Uterine smooth muscle cell (primary cell): Measurements from ENCODE around the gene OR51F2. TPM values are rescaled to one million over a fixed set of nuclear protein-coding genes. Genes with fewer than 3 reads are reported as not detected.

Experiments
- total RNA-seq: library from RNA; depleted of rRNA; stranded (reverse); fragments of >200 nt; gene quantifications from 2 replicates; pipeline ENCODE4 v1.2.3, GENCODE V29; 2014

The OR51F2 gene
- not detected in 2 replicates for total RNA-seq

GRCh38 chr11:4821021-4821420, at the start of gene OR51F2:
OR51F2 (plus strand) TSS chr11:4821321; CDS start chr11:4821422, 101 bp downstream.

DNA sequence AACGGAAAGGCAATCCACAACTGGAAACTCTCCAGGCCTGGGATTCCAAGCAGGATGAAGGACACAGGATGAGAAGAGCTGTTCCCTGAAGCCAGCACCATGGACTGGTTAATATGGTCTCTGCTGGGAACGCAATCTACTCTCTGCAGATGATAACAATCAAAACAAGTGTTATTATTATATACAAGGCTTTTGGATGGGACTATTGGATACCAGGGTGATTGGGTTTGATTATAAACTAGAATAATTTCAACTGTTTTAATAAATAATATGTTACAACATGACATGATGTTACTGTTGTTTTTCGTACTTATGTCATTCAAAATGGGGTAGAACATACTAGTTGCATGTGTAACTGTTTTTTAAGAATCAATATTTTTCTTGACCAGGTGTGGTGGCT, 16.8 kb upstream of the OR51F2 start, which contains the start of gene OR52R1:
TSS of gene OR52R1 (minus strand) at position 101 of the 400 bp plus-strand sequence. CDS start at position 101, 0 bp downstream.

DNA sequence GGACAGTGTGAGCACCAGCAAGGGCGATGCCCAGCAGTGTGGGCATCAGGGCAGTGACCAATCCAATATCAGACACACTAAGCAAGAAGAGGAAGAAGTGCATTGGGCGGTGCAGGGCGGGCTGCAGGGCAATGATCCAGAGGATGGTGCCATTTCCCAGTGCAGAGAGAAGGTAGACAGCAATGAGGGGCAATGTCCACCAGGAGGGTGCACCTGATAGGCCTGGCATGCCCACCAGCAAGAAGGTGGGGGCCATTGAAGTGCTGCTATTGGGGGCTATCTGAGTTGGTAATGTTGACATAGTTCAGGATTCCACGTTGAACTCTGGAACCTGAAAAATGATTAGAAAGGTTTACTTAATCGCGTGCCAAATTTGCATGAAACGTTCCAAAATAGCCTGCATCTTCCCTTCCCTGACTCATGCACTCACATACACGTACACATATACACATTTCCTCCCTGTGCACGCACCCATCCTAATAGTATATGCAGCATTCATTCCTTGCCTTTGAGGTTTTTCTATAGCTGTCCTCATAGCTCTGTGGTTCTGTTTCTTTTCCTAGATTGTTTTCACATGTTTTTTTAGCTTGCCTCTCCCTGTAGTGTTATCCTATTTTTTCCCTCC, 27.9 kb downstream of the OR51F2 start, which contains the start of gene OR51S1:
TSS of gene OR51S1 (minus strand) at position 301 of the 625 bp plus-strand sequence. CDS start at position 301, 0 bp downstream.

Other genes with a start within 250 kb of the OR51F2 start
- under 0.01 TPM in 1 of 2 replicates, not detected in the other for gene OR52I2, start 239.6 kb upstream of the OR51F2 start, total RNA-seq
- not detected in 2 replicates for gene OR52I1, start 227.3 kb upstream of the OR51F2 start, total RNA-seq
- gene TRIM68, start 213.1 kb upstream of the OR51F2 start, total RNA-seq = 9.6 TPM in 2 replicates
- not detected in 2 replicates for gene OR51D1, start 183.8 kb upstream of the OR51F2 start, total RNA-seq
- not detected in 2 replicates for gene OR51E1, start 177.3 kb upstream of the OR51F2 start, total RNA-seq
- under 0.01 and 0.11 TPM in 2 replicates for gene OR51E2, start 123.5 kb upstream of the OR51F2 start, total RNA-seq
- gene MMP26, start 116.5 kb upstream of the OR51F2 start, total RNA-seq = not detected in 2 replicates
- not detected in 2 replicates for gene OR51F1, start 51.4 kb upstream of the OR51F2 start, total RNA-seq
- gene OR52R1, start 16.9 kb upstream of the OR51F2 start, total RNA-seq = not detected in 2 replicates
- gene OR51S1, start 27.9 kb downstream of the OR51F2 start, total RNA-seq = not detected in 2 replicates
- not detected in 2 replicates for gene OR51T1, start 60.6 kb downstream of the OR51F2 start, total RNA-seq
- gene OR51A7, start 82.5 kb downstream of the OR51F2 start, total RNA-seq = not detected in 2 replicates
- gene OR51G2, start 98.0 kb downstream of the OR51F2 start, total RNA-seq = not detected in 2 replicates
- gene OR51G1, start 103.0 kb downstream of the OR51F2 start, total RNA-seq = not detected in 2 replicates
- not detected in 2 replicates for gene OR51A4, start 126.3 kb downstream of the OR51F2 start, total RNA-seq
- not detected in 2 replicates for gene OR51A2, start 134.4 kb downstream of the OR51F2 start, total RNA-seq
- 0.12 TPM in 1 of 2 replicates, not detected in the other for gene OR51L1, start 173.5 kb downstream of the OR51F2 start, total RNA-seq
- not detected in 2 replicates for gene OR52J3, start 225.2 kb downstream of the OR51F2 start, total RNA-seq
- not detected in 2 replicates for gene OR52E2, start 238.3 kb downstream of the OR51F2 start, total RNA-seq
- not detected in 2 replicates for gene OR52E1, start 248.3 kb downstream of the OR51F2 start, total RNA-seq